ENCODE results near the gene EPM2AIP1. TPM values are rescaled to one million over a fixed set of nuclear protein-coding genes. Genes with fewer than 3 reads are reported as not detected.

Gene EPM2AIP1
- total and polyA plus RNA-seq, 9 of the 15 experiments (the other 6 are each of a cell fraction or from before 2014, with no cell fraction given): 6.7 to 44.8 (median 25.2) TPM

DNA sequence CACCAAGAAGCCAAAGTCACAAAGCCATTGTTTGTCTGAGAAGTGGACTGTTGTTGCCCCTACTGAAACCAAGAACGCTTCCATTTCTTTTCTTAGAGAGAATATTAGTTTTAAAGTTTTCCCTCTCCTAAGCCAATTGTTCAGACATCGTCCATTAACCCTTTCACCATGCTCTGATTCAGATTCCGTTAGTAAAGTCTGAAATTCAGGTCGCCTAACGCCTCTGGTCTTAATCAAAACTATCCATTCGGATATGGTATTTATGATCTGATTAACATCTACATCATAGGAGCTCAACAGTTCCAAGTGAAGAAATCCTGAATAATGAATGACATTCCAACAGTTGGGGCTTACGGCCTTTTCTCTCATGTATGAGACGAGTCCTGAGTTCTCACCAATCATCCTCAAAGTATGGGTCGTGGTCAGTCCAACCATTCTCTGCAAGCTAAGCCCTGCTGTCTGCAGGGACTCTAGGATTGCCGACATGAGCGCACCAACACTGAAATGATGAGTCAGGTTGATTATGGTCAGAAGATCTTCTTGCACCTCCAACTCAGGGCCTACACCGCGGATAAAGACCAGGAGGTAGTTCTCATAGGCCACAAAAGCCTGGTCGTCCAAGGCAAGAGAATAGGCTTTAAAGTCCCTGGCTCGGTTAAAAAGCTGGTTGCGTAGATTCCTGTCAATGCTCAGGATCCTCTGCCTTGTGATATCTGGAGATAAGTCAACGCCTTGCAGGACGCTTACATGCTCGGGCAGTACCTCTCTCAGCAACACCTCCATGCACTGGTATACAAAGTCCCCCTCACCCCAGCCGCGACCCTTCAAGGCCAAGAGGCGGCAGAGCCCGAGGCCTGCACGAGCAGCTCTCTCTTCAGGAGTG lies 767 bp downstream of the EPM2AIP1 start (continued):
- TF ChIP-seq, protein P1, sequence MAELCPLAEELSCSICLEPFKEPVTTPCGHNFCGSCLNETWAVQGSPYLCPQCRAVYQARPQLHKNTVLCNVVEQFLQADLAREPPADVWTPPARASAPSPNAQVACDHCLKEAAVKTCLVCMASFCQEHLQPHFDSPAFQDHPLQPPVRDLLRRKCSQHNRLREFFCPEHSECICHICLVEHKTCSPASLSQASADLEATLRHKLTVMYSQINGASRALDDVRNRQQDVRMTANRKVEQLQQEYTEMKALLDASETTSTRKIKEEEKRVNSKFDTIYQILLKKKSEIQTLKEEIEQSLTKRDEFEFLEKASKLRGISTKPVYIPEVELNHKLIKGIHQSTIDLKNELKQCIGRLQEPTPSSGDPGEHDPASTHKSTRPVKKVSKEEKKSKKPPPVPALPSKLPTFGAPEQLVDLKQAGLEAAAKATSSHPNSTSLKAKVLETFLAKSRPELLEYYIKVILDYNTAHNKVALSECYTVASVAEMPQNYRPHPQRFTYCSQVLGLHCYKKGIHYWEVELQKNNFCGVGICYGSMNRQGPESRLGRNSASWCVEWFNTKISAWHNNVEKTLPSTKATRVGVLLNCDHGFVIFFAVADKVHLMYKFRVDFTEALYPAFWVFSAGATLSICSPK (IDR thresholded peaks at IDR 0.05; ENCODE audit: borderline replicate concordance): 0 out of 2 replicates have a peak, but pooled peaks have one; percentile 40
- TF ChIP-seq ZEB2 (IDR thresholded peaks at IDR 0.05): no peak
- TF ChIP-seq PHF8 (IDR thresholded peaks at IDR 0.05; ENCODE audit: borderline replicate concordance, low read length): no peak
- no peak for TF ChIP-seq MYC (IDR thresholded peaks at IDR 0.05; ENCODE audit: low read depth, low read length)
- TF ChIP-seq MYC (CRISPR knock-in tag; IDR thresholded peaks at IDR 0.05; ENCODE audit: borderline replicate concordance, low read depth): no peak
- TF ChIP-seq PKNOX1 (IDR thresholded peaks at IDR 0.05): no peak
- TF ChIP-seq ZNF57 (CRISPR knock-in tag; IDR thresholded peaks at IDR 0.05): no peak
- TF ChIP-seq NR4A1 (CRISPR knock-in tag; IDR thresholded peaks at IDR 0.05): no peak
- TF ChIP-seq NR4A1 (tag; IDR thresholded peaks at IDR 0.05): no peak
- TF ChIP-seq ZNF121 (CRISPR knock-in tag; conservative IDR thresholded peaks at IDR 0.05): no peak
- TF ChIP-seq, protein P2, sequence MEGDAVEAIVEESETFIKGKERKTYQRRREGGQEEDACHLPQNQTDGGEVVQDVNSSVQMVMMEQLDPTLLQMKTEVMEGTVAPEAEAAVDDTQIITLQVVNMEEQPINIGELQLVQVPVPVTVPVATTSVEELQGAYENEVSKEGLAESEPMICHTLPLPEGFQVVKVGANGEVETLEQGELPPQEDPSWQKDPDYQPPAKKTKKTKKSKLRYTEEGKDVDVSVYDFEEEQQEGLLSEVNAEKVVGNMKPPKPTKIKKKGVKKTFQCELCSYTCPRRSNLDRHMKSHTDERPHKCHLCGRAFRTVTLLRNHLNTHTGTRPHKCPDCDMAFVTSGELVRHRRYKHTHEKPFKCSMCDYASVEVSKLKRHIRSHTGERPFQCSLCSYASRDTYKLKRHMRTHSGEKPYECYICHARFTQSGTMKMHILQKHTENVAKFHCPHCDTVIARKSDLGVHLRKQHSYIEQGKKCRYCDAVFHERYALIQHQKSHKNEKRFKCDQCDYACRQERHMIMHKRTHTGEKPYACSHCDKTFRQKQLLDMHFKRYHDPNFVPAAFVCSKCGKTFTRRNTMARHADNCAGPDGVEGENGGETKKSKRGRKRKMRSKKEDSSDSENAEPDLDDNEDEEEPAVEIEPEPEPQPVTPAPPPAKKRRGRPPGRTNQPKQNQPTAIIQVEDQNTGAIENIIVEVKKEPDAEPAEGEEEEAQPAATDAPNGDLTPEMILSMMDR (IDR thresholded peaks at IDR 0.05 in 2 of 3, conservative IDR thresholded peaks at IDR 0.05 in 1 of 3; ENCODE audit: insufficient read depth in 2 of 3, low read depth in 1 of 3, low read length in 3 of 3): no peak
- no peak for TF ChIP-seq HNRNPL (IDR thresholded peaks at IDR 0.05; ENCODE audit: low read depth, low read length)
- TF ChIP-seq ZNF263 (CRISPR knock-in tag; IDR thresholded peaks at IDR 0.05; ENCODE audit: borderline replicate concordance): no peak
- TF ChIP-seq PRDM10 (IDR thresholded peaks at IDR 0.05; ENCODE audit: partially characterized antibody): no peak
- no peak for TF ChIP-seq EZH2 (IDR thresholded peaks at IDR 0.05; ENCODE audit: borderline replicate concordance, low read depth, low read length)
- TF ChIP-seq, protein P3, sequence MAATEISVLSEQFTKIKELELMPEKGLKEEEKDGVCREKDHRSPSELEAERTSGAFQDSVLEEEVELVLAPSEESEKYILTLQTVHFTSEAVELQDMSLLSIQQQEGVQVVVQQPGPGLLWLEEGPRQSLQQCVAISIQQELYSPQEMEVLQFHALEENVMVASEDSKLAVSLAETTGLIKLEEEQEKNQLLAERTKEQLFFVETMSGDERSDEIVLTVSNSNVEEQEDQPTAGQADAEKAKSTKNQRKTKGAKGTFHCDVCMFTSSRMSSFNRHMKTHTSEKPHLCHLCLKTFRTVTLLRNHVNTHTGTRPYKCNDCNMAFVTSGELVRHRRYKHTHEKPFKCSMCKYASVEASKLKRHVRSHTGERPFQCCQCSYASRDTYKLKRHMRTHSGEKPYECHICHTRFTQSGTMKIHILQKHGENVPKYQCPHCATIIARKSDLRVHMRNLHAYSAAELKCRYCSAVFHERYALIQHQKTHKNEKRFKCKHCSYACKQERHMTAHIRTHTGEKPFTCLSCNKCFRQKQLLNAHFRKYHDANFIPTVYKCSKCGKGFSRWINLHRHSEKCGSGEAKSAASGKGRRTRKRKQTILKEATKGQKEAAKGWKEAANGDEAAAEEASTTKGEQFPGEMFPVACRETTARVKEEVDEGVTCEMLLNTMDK (IDR thresholded peaks at IDR 0.05; ENCODE audit: borderline replicate concordance, insufficient read depth, low read depth, low read length, poor library complexity, severe bottlenecking): no peak
